Measurements from ENCODE around the gene FAM111B.
A peak's percentile ranks its signal among the peaks of the same experiment; 100 is the strongest.

Gene FAM111B

GRCh38 chr11:59171508-59172322 is 64.7 kb downstream of the FAM111B start, which contains the start of gene DTX4 (continued):
- TF ChIP-seq ZNF571 (tag by site-specific recombination; IDR thresholded peaks at IDR 0.05) (no peak), ZNF266 (tag by site-specific recombination; IDR thresholded peaks at IDR 0.05; ENCODE audit: low read depth) (no peak), YY1 (tag by site-specific recombination; IDR thresholded peaks at IDR 0.05) (peak; percentile 56; the same call in 1 of the 2 replicates), SCRT2 (tag by site-specific recombination; IDR thresholded peaks at IDR 0.05) (peak; percentile 93), ZNF24 (tag by site-specific recombination; IDR thresholded peaks at IDR 0.05) (no peak), ZSCAN16 (tag by site-specific recombination; IDR thresholded peaks at IDR 0.05) (no peak), SP3 (tag by site-specific recombination; IDR thresholded peaks at IDR 0.05) (peak; percentile 51; the same call in 1 of the 2 replicates), ZNF555 (tag by site-specific recombination; conservative IDR thresholded peaks at IDR 0.05) (no peak), TCF7L2 (IDR thresholded peaks at IDR 0.05; ENCODE audit: borderline replicate concordance, low read depth, low read length) (no peak), INSM2 (tag by site-specific recombination; IDR thresholded peaks at IDR 0.05) (no peak), ZNF404 (tag by site-specific recombination; IDR thresholded peaks at IDR 0.05) (no peak), ZNF501 (tag by site-specific recombination; IDR thresholded peaks at IDR 0.05) (peak; percentile 61; the same call in 1 of the 2 replicates), PRDM2 (tag by site-specific recombination; IDR thresholded peaks at IDR 0.05; ENCODE audit: borderline replicate concordance) (no peak), ZBTB1 (tag by site-specific recombination; IDR thresholded peaks at IDR 0.05) (peak; percentile 68; the same call in 1 of the 2 replicates), ZNF580 (tag by site-specific recombination; IDR thresholded peaks at IDR 0.05) (no peak), ZNF621 (tag by site-specific recombination; IDR thresholded peaks at IDR 0.05) (no peak), WT1 (tag by site-specific recombination; IDR thresholded peaks at IDR 0.05) (no peak; the same call in 1 of the 2 replicates), IKZF3 (tag by site-specific recombination; IDR thresholded peaks at IDR 0.05) (no peak; the same call in 1 of the 2 replicates), GLIS1 (tag by site-specific recombination; IDR thresholded peaks at IDR 0.05) (peak; percentile 63), PRDM1 (tag by site-specific recombination; IDR thresholded peaks at IDR 0.05) (no peak), ZBTB21 (tag by site-specific recombination; IDR thresholded peaks at IDR 0.05) (peak; percentile 56; the same call in 1 of the 2 replicates), ZNF324 (tag by site-specific recombination; IDR thresholded peaks at IDR 0.05) (0 out of 2 replicates have a peak, but pooled peaks have one; percentile 76), ZNF138 (tag by site-specific recombination; IDR thresholded peaks at IDR 0.05; ENCODE audit: borderline replicate concordance) (no peak), HIC1 (tag by site-specific recombination; IDR thresholded peaks at IDR 0.05) (no peak), ZNF350 (tag by site-specific recombination; IDR thresholded peaks at IDR 0.05) (no peak), KLF16 (tag by site-specific recombination; IDR thresholded peaks at IDR 0.05) (peak; percentile 77; the same call in 1 of the 2 replicates), GLIS2 (tag by site-specific recombination; IDR thresholded peaks at IDR 0.05) (0 out of 2 replicates have a peak, but pooled peaks have one; percentile 35), ZNF112 (tag by site-specific recombination; IDR thresholded peaks at IDR 0.05) (no peak), ZNF510 (tag by site-specific recombination; IDR thresholded peaks at IDR 0.05; ENCODE audit: insufficient replicate concordance) (no peak)
- TF ChIP-seq, protein P1, sequence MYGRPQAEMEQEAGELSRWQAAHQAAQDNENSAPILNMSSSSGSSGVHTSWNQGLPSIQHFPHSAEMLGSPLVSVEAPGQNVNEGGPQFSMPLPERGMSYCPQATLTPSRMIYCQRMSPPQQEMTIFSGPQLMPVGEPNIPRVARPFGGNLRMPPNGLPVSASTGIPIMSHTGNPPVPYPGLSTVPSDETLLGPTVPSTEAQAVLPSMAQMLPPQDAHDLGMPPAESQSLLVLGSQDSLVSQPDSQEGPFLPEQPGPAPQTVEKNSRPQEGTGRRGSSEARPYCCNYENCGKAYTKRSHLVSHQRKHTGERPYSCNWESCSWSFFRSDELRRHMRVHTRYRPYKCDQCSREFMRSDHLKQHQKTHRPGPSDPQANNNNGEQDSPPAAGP (tag by site-specific recombination; IDR thresholded peaks at IDR 0.05): no peak

Measured in HEK293 (cell line).